Liver (tissue), 9 donors: ENCODE measurements around the gene GMFB. TPM values are rescaled to one million over a fixed set of nuclear protein-coding genes. Genes with fewer than 3 reads are reported as not detected.

Source experiments
- DNase-seq: peaks from one replicate; pipeline ENCODE4 v3.0.0-alpha.2; 2017; ENCODE audit warnings: low spot score
- H3K27ac ChIP-seq, 2 donors: one replicate each; pipeline ENCODE4 v1.7.0; 2013; ENCODE audit warnings: inconsistent platforms in 2 of 2, low read length in 2 of 2, control low read depth in 1 of 2, low read depth in 1 of 2, mild to moderate bottlenecking in 1 of 2
- H3K27me3 ChIP-seq, 4 donors: one replicate each; pipeline versions ENCODE4 v1.6.1 to v1.7.0; 2013; ENCODE audit warnings: low read length in 3 of 4, inconsistent platforms in 1 of 4, mild to moderate bottlenecking in 1 of 4, moderate library complexity in 1 of 4; ENCODE audit not compliant: control insufficient read depth in 4 of 4, insufficient read depth in 4 of 4
- H3K36me3 ChIP-seq, 4 donors: one replicate each; pipeline versions ENCODE4 v1.6.1 to v1.7.0; 2013; ENCODE audit warnings: low read length in 3 of 4, mild to moderate bottlenecking in 3 of 4, low read depth in 1 of 4, moderate library complexity in 1 of 4; ENCODE audit not compliant: control insufficient read depth in 4 of 4, insufficient read depth in 3 of 4
- H3K4me1 ChIP-seq, 4 donors: one replicate each; pipeline versions ENCODE4 v1.6.1 to v1.7.0; 2013; ENCODE audit warnings: low read length in 3 of 4, mild to moderate bottlenecking in 3 of 4, moderate library complexity in 1 of 4; ENCODE audit not compliant: control insufficient read depth in 4 of 4, insufficient read depth in 4 of 4
- H3K4me3 ChIP-seq, 3 donors: one replicate each; pipeline versions ENCODE4 v1.6.1 to v1.7.0; 2013; ENCODE audit warnings: low read length in 3 of 3, control low read depth in 1 of 3, low read depth in 1 of 3, mild to moderate bottlenecking in 1 of 3
- H3K9ac ChIP-seq, 2 donors: one replicate each; pipeline ENCODE4 v1.7.0; 2013; ENCODE audit warnings: low read length in 2 of 2, mild to moderate bottlenecking in 2 of 2, moderate library complexity in 2 of 2, control low read depth in 1 of 2, low read depth in 1 of 2
- H3K9me3 ChIP-seq, 4 donors: one replicate each; pipeline versions ENCODE4 v1.6.1 to v1.7.0; 2013; ENCODE audit warnings: low read length in 3 of 4; ENCODE audit not compliant: control insufficient read depth in 4 of 4
- ATF3 ChIP-seq: IDR thresholded peaks from 2 replicates; pipeline ENCODE4 v1.6.1; 2016; ENCODE audit warnings: antibody characterized with exemption
- CTCF ChIP-seq: fragments of 150-350 bp; IDR thresholded peaks from 2 replicates; pipeline ENCODE4 v1.5.1; 2017; ENCODE audit warnings: improper control_type of control experiment, low read depth, low read length; ENCODE audit not compliant: missing input control
- EGR1 ChIP-seq, 2 donors: IDR thresholded peaks; 2 replicates each; pipeline ENCODE4 v1.6.1; 2016 to 2018; ENCODE audit warnings: antibody characterized with exemption in 2 of 2, low read depth in 2 of 2
- FOXA1 ChIP-seq: IDR thresholded peaks from 2 replicates; pipeline ENCODE4 v1.6.1; 2016; ENCODE audit warnings: antibody characterized with exemption
- FOXA2 ChIP-seq: IDR thresholded peaks from 2 replicates; pipeline ENCODE4 v1.6.1; 2016; ENCODE audit warnings: antibody characterized with exemption
- GABPA ChIP-seq, 2 donors: IDR thresholded peaks in 1 of 2; conservative IDR thresholded peaks in 1 of 2; 2 replicates each; pipeline ENCODE4 v1.6.1; 2016; ENCODE audit warnings: antibody characterized with exemption in 2 of 2, mild to moderate bottlenecking in 1 of 2, moderate library complexity in 1 of 2
- HNF4A ChIP-seq, 2 donors: conservative IDR thresholded peaks; 2 replicates each; pipeline ENCODE4 v1.6.1; 2016; ENCODE audit warnings: antibody characterized with exemption in 2 of 2, mild to moderate bottlenecking in 2 of 2
- HNF4G ChIP-seq: IDR thresholded peaks from 2 replicates; pipeline ENCODE4 v1.6.1; 2016; ENCODE audit warnings: antibody characterized with exemption
- JUND ChIP-seq, 2 donors: IDR thresholded peaks; 2 replicates each; pipeline ENCODE4 v1.6.1; 2016; ENCODE audit warnings: antibody characterized with exemption in 2 of 2
- MAX ChIP-seq: IDR thresholded peaks from 2 replicates; pipeline ENCODE4 v1.6.1; 2016; ENCODE audit warnings: antibody characterized with exemption
- NR2F2 ChIP-seq: IDR thresholded peaks from 2 replicates; pipeline ENCODE4 v1.6.1; 2016; ENCODE audit warnings: antibody characterized with exemption
- RAD21 ChIP-seq, 2 donors: IDR thresholded peaks; 2 replicates each; pipeline ENCODE4 v1.6.1; 2016; ENCODE audit warnings: antibody characterized with exemption in 2 of 2, mild to moderate bottlenecking in 2 of 2
- REST ChIP-seq: IDR thresholded peaks from 2 replicates; pipeline ENCODE4 v1.6.1; 2016; ENCODE audit warnings: antibody characterized with exemption, mild to moderate bottlenecking
- RXRA ChIP-seq, 2 donors: IDR thresholded peaks; 2 replicates each; pipeline ENCODE4 v1.6.1; 2017 to 2018; ENCODE audit warnings: antibody characterized with exemption in 2 of 2, mild to moderate bottlenecking in 1 of 2
- SP1 ChIP-seq: IDR thresholded peaks from 2 replicates; pipeline ENCODE4 v1.6.1; 2018; ENCODE audit warnings: antibody characterized with exemption, mild to moderate bottlenecking
- TAF1 ChIP-seq: conservative IDR thresholded peaks from 2 replicates; pipeline ENCODE4 v1.6.1; 2016; ENCODE audit warnings: antibody characterized with exemption, mild to moderate bottlenecking
- YY1 ChIP-seq: IDR thresholded peaks from 2 replicates; pipeline ENCODE4 v1.6.1; 2016; ENCODE audit warnings: antibody characterized with exemption, mild to moderate bottlenecking
- ZBTB33 ChIP-seq: IDR thresholded peaks from 2 replicates; pipeline ENCODE4 v1.6.1; 2016; ENCODE audit warnings: antibody characterized with exemption
- WGBS: extraction: QIAGEN DNeasy Blood & Tissue Kit; methylation state at CpG from one replicate; pipeline ENCODE4 v1.1.7; 2013; 5-methylcytosine and 5-hydroxymethylcytosine counted together
- polyA plus RNA-seq, 2 donors: library from polyadenylated mRNA; stranded (reverse) in 1 of 2; unstranded in 1 of 2; fragments of 200-250 nt in 1 of 2; fragments of >200 nt in 1 of 2; fragmentation: Nextera tagmentation in 1 of 2; extraction: Ambion mirVana in 1 of 2; gene quantifications; one replicate each; pipeline versions ENCODE4 v1.2.1 to v1.2.3, GENCODE V29; 2013 to 2015
- total RNA-seq, 2 donors: library from RNA; depleted of rRNA; stranded (reverse); fragments of >200 nt; gene quantifications; one replicate each; pipeline ENCODE4 v1.2.3, GENCODE V29; 2014
- donor health status: healthy.
- donor health status: healthy.
- donor health status: healthy.
- donor health status: healthy.
- donor health status: healthy.

GMFB gene
- total RNA-seq (10 to 100 TPM; 23.5 to 26.3 TPM), polyA plus RNA-seq (10 to 100 TPM; 13.3 to 17.8 TPM)

- Histone ChIP-seq H3K27ac (peak within 1 kb of the TSS; percentile 85 to 87), H3K9ac (peak within 1 kb of the TSS; percentile 69 to 75), H3K4me3 (peak within 1 kb of the TSS; percentile 84 to 94 (median 93)), H3K27me3 (no peaks in the 10 kb centered on the region), H3K9me3 (no peaks in the 10 kb centered on the region), H3K4me1 (peaks cover 7 to 18% (median 16%) of the 10 kb centered on the region in 4 donors), H3K36me3 (no peaks in the 10 kb centered on the region)
- under 1% methylated on average over 51 of the region's 51 CpGs for WGBS
- peak; percentile 85 for DNase-seq
- TF ChIP-seq ATF3 (peak; percentile 28), FOXA1 (no peak), CTCF (peak; percentile 48), REST (peak; percentile 59), FOXA2 (no peak), MAX (peak; percentile 39), YY1 (peak; percentile 89), HNF4A (conservative IDR thresholded peaks at IDR 0.05) (peak; percentile 37 to 44), TAF1 (peak; percentile 86), JUND (IDR thresholded peaks at IDR 0.05) (peak in 1 of 2 donors; percentile 45), RAD21 (IDR thresholded peaks at IDR 0.05) (peak; percentile 51 to 66), NR2F2 (no peak), ZBTB33 (peak; percentile 84), HNF4G (no peak), GABPA (IDR thresholded peaks at IDR 0.05 in 1 of 2, conservative IDR thresholded peaks at IDR 0.05 in 1 of 2) (peak in 1 of 2 donors; percentile 83), SP1 (peak; percentile 64), EGR1 (IDR thresholded peaks at IDR 0.05; ENCODE audit: low read depth in 2 of 2) (peak in 1 of 2 donors; percentile 80), RXRA (IDR thresholded peaks at IDR 0.05) (peak; percentile 29 to 41)
These were observed at the start of gene GMFB for GRCh38 chr14:54488646-54489317. Gene GMFB (minus strand): TSS chr14:54488980. CDS start chr14:54488927, 53 bp downstream.
